GM18868 (cell line): ENCODE data around the gene HTD2.

Experiments used
- ATAC-seq: cut with Tn5 transposase; IDR thresholded peaks from one replicate; pipeline ENCODE4 v1.9.1; 2021; ENCODE audit warnings: mild to moderate bottlenecking, moderate library complexity; ENCODE audit not compliant: unreplicated experiment

Gene HTD2

DNA sequence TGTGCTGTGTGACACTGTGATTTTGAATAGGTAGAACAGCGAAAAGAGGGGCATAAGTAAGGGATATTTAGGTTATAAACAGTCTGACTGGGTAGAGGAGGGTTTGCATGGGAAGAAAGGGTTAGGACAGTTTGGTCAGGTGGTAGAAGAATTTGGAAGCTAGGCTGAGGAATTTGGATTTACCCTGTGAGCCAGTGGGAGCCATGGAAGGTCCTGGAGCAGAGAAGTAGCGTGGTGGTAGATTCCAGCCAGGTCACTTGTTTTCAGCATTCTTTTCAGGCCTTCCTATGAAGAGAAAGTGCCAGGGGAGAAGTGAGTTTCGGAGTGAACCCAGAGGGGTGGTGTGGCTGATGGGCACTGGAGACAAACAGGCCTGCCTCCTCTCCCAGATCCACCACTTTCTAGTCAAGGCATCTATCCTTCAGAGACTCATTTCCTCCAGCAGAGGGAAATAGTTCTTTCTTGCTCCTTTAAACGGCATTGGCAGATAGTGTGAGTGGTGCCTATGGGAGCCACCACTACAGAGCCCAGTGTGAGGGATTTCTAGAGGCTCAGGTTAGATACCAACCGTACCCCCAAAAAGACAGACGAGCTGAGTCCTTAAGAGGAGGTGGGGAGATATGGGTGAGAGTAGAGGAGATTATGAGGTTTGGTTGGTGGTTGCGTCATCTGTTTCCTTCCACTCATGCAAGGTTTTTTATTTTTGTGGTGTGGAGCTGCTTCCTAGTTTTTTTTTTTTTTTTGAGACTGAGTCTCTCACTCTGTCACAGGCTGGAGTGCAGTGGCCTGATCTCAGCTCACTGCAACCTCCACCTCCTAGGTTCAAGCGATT lies 47.6 kb downstream of the HTD2 start:
- ATAC-seq, result peak; percentile 21

DNA sequence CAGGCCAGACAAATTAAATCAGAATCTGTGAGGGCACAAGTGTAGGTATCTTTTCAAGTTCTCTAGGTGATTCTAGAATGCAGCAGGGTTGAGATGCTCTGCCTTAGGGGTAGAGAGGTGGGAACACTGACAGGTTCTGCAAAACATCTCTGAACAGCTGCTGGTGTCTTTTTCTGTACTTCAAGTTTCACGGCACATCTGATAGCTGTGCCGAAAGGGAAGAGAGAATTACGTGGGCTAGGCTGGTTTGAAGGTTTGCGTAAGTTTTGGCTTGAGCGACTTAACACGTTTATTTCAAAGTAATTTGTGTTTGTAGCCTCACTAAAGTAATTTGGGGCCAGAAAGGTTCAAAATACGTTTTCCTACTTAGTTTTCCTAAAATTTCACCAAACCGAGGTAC lies 48.9 kb downstream of the HTD2 start:
- peak; percentile 59 for ATAC-seq

DNA sequence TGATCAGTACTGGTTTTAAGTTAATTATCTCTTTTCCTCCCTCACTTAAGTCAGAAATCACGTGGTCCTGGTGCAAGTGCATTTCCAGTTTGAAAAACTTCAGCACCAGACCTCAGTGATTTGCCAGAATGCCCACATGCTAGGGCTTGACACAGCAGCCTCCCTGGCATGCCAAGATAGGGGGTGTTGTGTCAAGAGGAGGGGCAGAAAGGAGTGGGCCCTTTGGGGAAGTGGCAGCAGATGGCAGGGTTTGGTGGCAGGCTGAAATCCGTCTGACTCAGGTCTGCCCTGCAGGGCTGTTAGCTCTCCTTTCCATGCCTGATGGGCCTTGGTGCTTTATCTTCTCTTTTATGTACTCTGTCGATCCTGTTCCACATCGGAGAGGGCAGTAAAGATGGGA lies 49.7 kb downstream of the HTD2 start:
- ATAC-seq, result no peak

DNA sequence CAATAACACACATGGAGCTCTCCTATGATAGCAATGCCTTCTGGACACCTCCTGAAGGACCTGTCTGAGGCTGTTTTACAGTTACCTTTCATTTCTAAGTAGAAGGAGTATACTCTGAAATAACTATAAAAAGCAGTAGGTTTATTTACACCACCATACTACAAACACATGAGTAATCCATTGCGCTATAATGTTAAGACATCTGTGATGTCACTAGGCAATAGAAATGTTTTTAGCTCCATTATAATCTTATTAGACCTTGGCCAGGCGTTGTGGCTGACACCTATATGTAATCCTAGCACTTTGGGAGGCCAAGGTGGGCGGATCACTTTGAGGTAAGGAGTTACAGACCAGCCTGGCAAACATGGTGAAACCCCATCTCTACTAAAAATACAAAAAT lies 51.1 kb downstream of the HTD2 start:
- no peak for ATAC-seq

DNA sequence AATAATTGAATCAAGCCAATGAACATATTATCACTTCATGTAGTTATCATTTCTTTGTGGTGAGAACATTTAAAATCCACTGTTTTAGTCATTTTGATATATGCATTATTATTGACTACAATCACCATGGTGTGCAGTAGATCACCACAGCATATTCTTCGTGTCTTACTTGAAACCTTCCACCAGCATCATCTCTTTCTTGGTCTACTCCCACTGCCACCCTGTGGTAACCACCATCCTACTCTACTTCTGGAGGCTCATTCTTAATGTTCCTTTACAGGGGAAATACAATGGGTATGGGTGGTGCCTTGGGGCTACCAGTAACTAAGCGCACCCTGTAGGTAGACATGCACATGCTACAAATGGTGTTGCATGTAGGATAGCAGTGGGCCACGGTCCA lies 51.8 kb downstream of the HTD2 start:
- no peak for ATAC-seq

DNA sequence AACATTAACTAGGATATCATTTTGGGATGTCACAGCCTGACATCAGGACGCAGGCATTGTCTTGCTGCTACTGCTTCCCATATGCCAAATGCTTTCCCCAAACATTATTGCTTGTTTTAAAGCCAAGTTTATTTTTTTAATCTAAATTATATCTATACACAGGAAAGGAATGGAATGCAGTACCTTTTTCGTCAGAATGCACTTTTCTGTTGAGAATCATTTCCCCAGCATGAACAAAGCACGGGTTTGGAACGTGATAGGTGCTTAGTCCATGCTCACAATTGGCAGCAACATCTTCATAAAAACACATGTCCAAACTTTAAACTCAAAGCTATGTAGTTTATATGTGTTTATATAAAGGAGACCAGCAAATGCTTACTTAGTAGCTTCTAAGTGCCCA lies 52.5 kb downstream of the HTD2 start:
- no peak for ATAC-seq

DNA sequence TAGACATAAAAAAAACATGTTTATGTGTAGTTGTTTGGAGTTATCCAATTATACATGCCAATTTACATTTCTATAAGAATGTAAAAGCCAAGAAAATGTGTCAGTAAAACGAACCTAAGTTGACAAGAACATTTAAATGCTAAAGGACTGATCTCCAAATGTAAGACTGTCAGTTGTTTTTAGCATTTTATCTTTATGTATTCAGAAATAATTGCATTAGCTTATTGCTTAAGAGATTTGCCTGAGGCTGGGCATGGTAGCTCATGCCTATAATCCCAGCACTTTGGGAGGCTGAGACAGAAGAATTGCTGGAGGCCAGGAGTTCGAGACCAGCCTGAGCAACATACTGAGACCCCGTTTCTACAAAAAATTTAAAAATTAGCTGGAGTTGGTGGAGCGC lies 53.3 kb downstream of the HTD2 start:
- ATAC-seq, result no peak

DNA sequence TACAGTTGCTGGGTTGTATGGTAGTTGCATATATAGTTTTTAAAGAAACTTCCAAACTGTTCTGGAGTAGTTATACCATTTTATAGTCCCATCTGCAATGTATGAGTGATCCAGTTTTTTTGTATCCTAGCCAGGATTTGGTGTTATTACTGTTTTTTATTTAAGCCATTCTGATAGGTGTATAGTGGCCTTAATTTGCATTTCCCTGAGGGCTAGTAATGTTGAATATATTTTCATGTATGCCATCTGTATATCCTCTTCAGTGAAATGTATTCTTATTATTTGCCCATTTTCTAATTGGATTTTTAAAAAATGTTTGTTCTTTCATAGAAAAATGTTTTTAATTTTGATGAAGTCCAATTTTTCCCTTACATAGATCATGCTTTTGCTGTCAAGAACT lies 55.5 kb downstream of the HTD2 start:
- no peak for ATAC-seq

DNA sequence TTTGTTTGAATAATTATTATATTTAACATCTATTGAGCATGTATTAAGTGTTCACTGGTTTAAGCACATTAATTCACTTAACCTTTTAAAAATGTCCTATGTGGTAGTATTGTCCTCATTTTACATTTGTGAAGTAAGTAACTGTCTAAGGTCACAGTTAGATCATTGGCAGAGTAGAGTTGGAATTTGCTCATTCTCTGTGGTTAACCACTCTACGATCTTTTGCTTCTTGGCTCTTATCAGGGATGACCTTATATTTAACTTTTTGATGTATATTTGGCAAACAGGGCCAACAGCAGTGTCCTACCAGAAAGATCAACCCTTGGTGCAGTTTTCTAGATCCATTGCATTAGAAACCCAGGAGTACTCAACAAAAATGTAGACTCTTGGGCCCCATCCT lies 60.4 kb downstream of the HTD2 start:
- ATAC-seq, result no peak

DNA sequence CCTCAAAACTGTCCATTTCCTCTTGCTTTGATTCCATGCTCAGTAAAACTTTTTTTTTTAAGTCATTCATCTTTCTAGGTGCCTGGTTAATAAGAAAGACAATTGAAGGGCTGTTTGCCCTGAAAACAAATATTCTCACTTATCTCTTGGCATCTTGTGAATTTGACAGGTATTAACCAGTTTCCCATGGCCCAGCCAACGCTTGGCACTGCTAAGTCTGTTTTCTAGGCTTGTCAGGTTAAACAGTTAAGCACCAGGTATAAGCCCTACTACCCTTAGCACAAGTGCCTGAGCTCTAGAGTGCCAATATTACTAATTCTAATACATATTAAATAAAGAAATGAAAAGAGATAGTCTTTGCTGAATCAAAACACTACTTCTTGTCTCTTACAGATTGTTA lies 62.7 kb downstream of the HTD2 start:
- ATAC-seq, result no peak
